Neural cell (in vitro differentiated cells): ENCODE measurements around the gene RAB15. TPM values are rescaled to one million over a fixed set of nuclear protein-coding genes. Genes with fewer than 3 reads are reported as not detected.

ENCODE experiments used
- H2AFZ ChIP-seq: fragments of 200-600, 300-800 bp; sonication (generic), shearing (Covaris generic); 2 replicates; pipeline ENCODE4 v1.6.0; 2014; ENCODE audit warnings: low read depth, mild to moderate bottlenecking, antibody characterized with exemption, low read length, moderate library complexity
- H3F3A ChIP-seq: fragments of 200-600 bp; shearing (Covaris generic); 2 replicates; pipeline ENCODE4 v1.6.1; 2016; ENCODE audit warnings: mild to moderate bottlenecking, moderate library complexity, mixed read lengths, antibody characterized with exemption, low read length; ENCODE audit not compliant: insufficient read depth, poor library complexity, severe bottlenecking
- H3K27ac ChIP-seq: fragments of 200-600, 300-800 bp; sonication (generic), shearing (Covaris generic); 2 replicates; pipeline ENCODE4 v1.5.1; 2014; ENCODE audit warnings: mild to moderate bottlenecking, low read length, moderate library complexity
- H3K27me3 ChIP-seq: fragments of 300-800, 200-600 bp; sonication (generic), shearing (Covaris generic); 2 replicates; pipeline ENCODE4 v1.6.0; 2014; ENCODE audit warnings: mild to moderate bottlenecking, low read depth, low read length, moderate library complexity; ENCODE audit not compliant: insufficient read depth
- H3K36me3 ChIP-seq: fragments of 300-800, 200-600 bp; sonication (generic), shearing (Covaris generic); 2 replicates; pipeline ENCODE4 v1.5.1; 2014; ENCODE audit warnings: mild to moderate bottlenecking, antibody characterized with exemption, low read length, moderate library complexity; ENCODE audit not compliant: insufficient read depth
- H3K4me2 ChIP-seq: fragments of 300-800, 200-600 bp; sonication (generic), shearing (Covaris generic); 2 replicates; pipeline ENCODE4 v1.6.0; 2014; ENCODE audit warnings: mild to moderate bottlenecking, low read length
- H3K4me3 ChIP-seq: fragments of 300-800, 200-600 bp; sonication (generic), shearing (Covaris generic); 2 replicates; pipeline ENCODE4 v1.5.1; 2014; ENCODE audit warnings: mild to moderate bottlenecking, low read length, moderate library complexity
- H3K79me2 ChIP-seq: fragments of 200-600 bp; shearing (Covaris generic); replicated peaks from 2 replicates; pipeline ENCODE4 v1.6.0; 2014; ENCODE audit warnings: mild to moderate bottlenecking, low read length, moderate library complexity; ENCODE audit not compliant: insufficient read depth
- H3K9ac ChIP-seq: fragments of 300-800, 200-600 bp; sonication (generic), shearing (Covaris generic); 2 replicates; pipeline ENCODE4 v1.6.1; 2016; ENCODE audit warnings: mild to moderate bottlenecking, low read length, mixed read lengths
- H3K9me2 ChIP-seq: fragments of 200-600 bp; shearing (Covaris generic); 2 replicates; pipeline ENCODE4 v1.6.1; 2016; ENCODE audit warnings: mild to moderate bottlenecking, low read length, mixed read lengths; ENCODE audit not compliant: insufficient read depth
- H3K9me3 ChIP-seq: fragments of 200-600, 300-800 bp; sonication (generic), shearing (Covaris generic); 2 replicates; pipeline ENCODE4 v1.6.1; 2016; ENCODE audit warnings: mild to moderate bottlenecking, mixed run types, low read length, moderate library complexity, mixed read lengths
- H4K20me1 ChIP-seq: fragments of 200-600 bp; shearing (Covaris generic); 2 replicates; pipeline ENCODE4 v1.6.1; 2016; ENCODE audit warnings: mild to moderate bottlenecking, mixed run types; ENCODE audit not compliant: insufficient read depth
- CTCF ChIP-seq: fragments of 450-650 bp; IDR thresholded peaks from 2 replicates; pipeline ENCODE4 v1.5.1; 2014; ENCODE audit warnings: antibody characterized with exemption, mild to moderate bottlenecking, moderate library complexity; ENCODE audit not compliant: poor library complexity, severe bottlenecking
- EP300 ChIP-seq: fragments of 450-650 bp; conservative IDR thresholded peaks from 2 replicates; pipeline ENCODE4 v1.6.1; 2014; ENCODE audit warnings: antibody characterized with exemption, mild to moderate bottlenecking, moderate library complexity; ENCODE audit not compliant: poor library complexity, severe bottlenecking
- EZH2 ChIP-seq: fragments of 200-600, 300-800 bp; shearing (Covaris generic), sonication (generic); IDR thresholded peaks from 2 replicates; pipeline ENCODE4 v1.6.1; 2014; ENCODE audit warnings: antibody characterized with exemption, low read length, borderline replicate concordance, mild to moderate bottlenecking; ENCODE audit not compliant: insufficient read depth, poor library complexity, severe bottlenecking
- MXI1 ChIP-seq: fragments of 450-650 bp; conservative IDR thresholded peaks from 2 replicates; pipeline ENCODE4 v1.6.1; 2014; ENCODE audit warnings: antibody characterized with exemption, mild to moderate bottlenecking; ENCODE audit not compliant: poor library complexity, severe bottlenecking
- POLR2AphosphoS5 ChIP-seq: IDR thresholded peaks from 2 replicates; pipeline ENCODE4 v1.6.1; 2012
- RAD21 ChIP-seq: fragments of 450-650 bp; conservative IDR thresholded peaks from 2 replicates; pipeline ENCODE4 v1.6.1; 2014; ENCODE audit warnings: antibody characterized with exemption, mild to moderate bottlenecking, moderate library complexity
- REST ChIP-seq: IDR thresholded peaks from 2 replicates; pipeline ENCODE4 v1.6.1; 2012; ENCODE audit warnings: borderline replicate concordance
- SMC3 ChIP-seq: fragments of 450-650 bp; conservative IDR thresholded peaks from 2 replicates; pipeline ENCODE4 v1.6.1; 2014; ENCODE audit warnings: antibody characterized with exemption, mild to moderate bottlenecking, moderate library complexity; ENCODE audit not compliant: poor library complexity
- TAF1 ChIP-seq: IDR thresholded peaks from 2 replicates; pipeline ENCODE4 v1.6.1; 2012; ENCODE audit warnings: low read depth
- polyA plus RNA-seq: library from polyadenylated mRNA; depleted of rRNA; stranded (reverse); fragments of >200 nt; gene quantifications from 2 replicates; pipeline ENCODE4 v1.2.3, GENCODE V29; 2014

RAB15 gene
- polyA plus RNA-seq, 1 donor from 2014 or later: 42.0 TPM

GRCh38 chr14:65010211-65010931, 38.2 kb upstream of the RAB15 start:
- no peak overlapping the region for H3K27ac ChIP-seq
- no peaks in the 10 kb centered on the region for H4K20me1 ChIP-seq
- no peaks in the 10 kb centered on the region for H3F3A ChIP-seq

DNA sequence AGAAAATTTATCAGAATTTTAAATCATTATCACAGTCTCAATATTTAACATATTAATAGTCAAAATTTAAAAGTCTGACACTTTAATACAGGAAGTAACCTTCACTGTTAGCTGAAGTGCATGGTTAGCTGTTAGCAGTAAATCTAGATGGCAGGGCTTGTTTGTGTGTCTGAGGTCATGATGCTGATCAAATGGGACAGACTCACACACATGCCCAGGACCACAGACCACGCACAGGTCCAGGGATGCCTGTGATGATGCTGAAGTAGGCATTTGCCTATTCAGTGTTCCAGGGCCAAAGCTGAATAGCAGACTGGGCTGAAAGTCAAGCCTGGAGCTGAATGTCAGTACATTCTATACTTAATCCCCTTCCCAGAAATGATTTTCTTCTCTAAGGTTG, 35.1 kb upstream of the RAB15 start:
- Histone ChIP-seq H4K20me1 (no peaks in the 10 kb centered on the region), H3K9ac (no peak overlapping the region), H3K79me2 (no peaks in the 10 kb centered on the region), H3K4me2 (no peak overlapping the region), H3K9me2 (no peaks in the 10 kb centered on the region), H2AFZ (no peak overlapping the region), H3K27me3 (no peaks in the 10 kb centered on the region), H3K9me3 (no peaks in the 10 kb centered on the region), H3K27ac (no peak overlapping the region), H3F3A (no peaks in the 10 kb centered on the region), H3K4me3 (no peak overlapping the region), H3K36me3 (no peaks in the 10 kb centered on the region)
- TF ChIP-seq EP300 (no peak), EZH2 (no peak), TAF1 (no peak), POLR2AphosphoS5 (no peak)

More at GRCh38 chr14:65010211-65010931, 38.2 kb upstream of the RAB15 start:
- no peaks in the 10 kb centered on the region for H3K9me2 ChIP-seq
- no peaks in the 10 kb centered on the region for H3K9me3 ChIP-seq
- H3K4me2 ChIP-seq: no peak overlapping the region
- no peaks in the 10 kb centered on the region for H3K36me3 ChIP-seq
- no peak overlapping the region for H3K4me3 ChIP-seq
- TF ChIP-seq RAD21: no peak
- no peak for TF ChIP-seq EZH2
- TF ChIP-seq EP300: no peak
- no peak for TF ChIP-seq SMC3
- TF ChIP-seq MXI1: no peak
- no peak for TF ChIP-seq POLR2AphosphoS5
- TF ChIP-seq TAF1: no peak
- TF ChIP-seq REST: no peak
- H3K79me2 ChIP-seq: no peaks in the 10 kb centered on the region
- no peak overlapping the region for H2AFZ ChIP-seq
- H3K27me3 ChIP-seq: no peaks in the 10 kb centered on the region
- H3K9ac ChIP-seq: no peak overlapping the region

DNA sequence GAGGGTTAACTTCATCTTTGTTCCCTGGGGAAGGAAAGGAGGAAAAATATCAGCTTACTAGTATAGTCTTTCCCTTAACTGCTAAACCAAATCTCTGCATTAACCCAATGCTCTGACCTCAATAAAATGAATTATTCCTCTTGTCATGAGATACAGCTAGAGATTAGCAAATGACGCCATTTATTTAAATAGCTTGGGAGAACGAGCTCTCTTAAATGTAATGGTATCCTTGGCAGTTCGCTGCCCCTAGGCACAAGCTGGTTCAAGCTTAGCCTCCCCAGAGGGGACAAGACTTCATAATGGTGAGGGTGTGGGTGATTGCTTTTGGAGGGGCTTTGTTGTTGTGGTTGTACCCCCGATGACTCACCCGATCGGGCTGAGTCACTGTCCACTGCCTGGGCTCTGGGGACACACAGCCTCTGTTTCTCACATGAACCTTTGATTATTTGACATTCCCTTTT, 34.2 kb upstream of the RAB15 start:
- H3K4me3 ChIP-seq: no peak overlapping the region

More for the DNA sequence above, 34.2 kb upstream of the RAB15 start:
- no peaks in the 10 kb centered on the region for H3K27me3 ChIP-seq
- no peaks in the 10 kb centered on the region for H3K36me3 ChIP-seq
- H3K9me2 ChIP-seq: no peaks in the 10 kb centered on the region
- no peak overlapping the region for H3K9ac ChIP-seq
- no peaks in the 10 kb centered on the region for H4K20me1 ChIP-seq
- H3K79me2 ChIP-seq: no peaks in the 10 kb centered on the region
- TF ChIP-seq CTCF (no peak), MXI1 (no peak), EZH2 (no peak), REST (no peak), RAD21 (no peak), TAF1 (no peak)
- H3F3A ChIP-seq: no peaks in the 10 kb centered on the region
- H3K4me2 ChIP-seq: no peak overlapping the region
- H3K27ac ChIP-seq: no peak overlapping the region
- no peak overlapping the region for H2AFZ ChIP-seq
- H3K9me3 ChIP-seq: no peaks in the 10 kb centered on the region
